Vagina (tissue), 2 donors: Measurements from ENCODE around the gene PRC1.

Experiments
- POLR2A ChIP-seq, 2 donors: fragments of 450-650 bp; IDR thresholded peaks; one replicate each; pipeline ENCODE4 v1.6.1; 2017; ENCODE audit warnings: antibody characterized with exemption in 2 of 2, mild to moderate bottlenecking in 2 of 2, moderate library complexity in 2 of 2
- POLR2AphosphoS5 ChIP-seq, 2 donors: sonication (generic); formaldehyde crosslinking; IDR thresholded peaks; one replicate each; pipeline ENCODE4 v1.9.0; 2017; ENCODE audit warnings: antibody characterized with exemption in 2 of 2, mild to moderate bottlenecking in 2 of 2, low read depth in 1 of 2; ENCODE audit not compliant: insufficient read depth in 1 of 2
- TF ChIP-seq, protein P1 (sequence below), 3 experiments: fragments of 450-650 bp in 2 of 3; fragments of 200-600 bp in 1 of 3; sonication (generic) in 1 of 3; IDR thresholded peaks; one replicate each; pipeline ENCODE4 v1.5.1; 2017 to 2019; ENCODE audit warnings: antibody characterized with exemption in 3 of 3, mild to moderate bottlenecking in 2 of 3, moderate library complexity in 2 of 3

DNA sequence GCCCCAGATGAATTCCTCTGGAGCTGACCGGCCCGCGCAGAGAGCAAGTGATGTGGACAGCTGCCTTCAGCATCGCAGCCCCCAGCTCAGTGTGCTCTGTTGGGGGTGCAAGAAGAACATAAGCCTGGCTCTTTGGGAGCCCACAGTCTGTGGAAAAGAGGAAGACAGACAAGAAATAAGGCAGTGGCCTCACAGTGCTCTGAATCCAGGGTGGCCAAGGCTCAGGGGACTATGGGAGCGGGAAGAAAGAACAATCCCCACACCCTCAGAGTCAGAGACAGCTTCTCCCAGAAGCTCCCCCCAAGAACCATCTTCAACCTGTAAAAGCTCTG is 61.7 kb downstream of the PRC1 start:
- TF ChIP-seq POLR2AphosphoS5 (IDR thresholded peaks at IDR 0.05; ENCODE audit: insufficient read depth in 1 of 2, low read depth in 1 of 2): no peak
- TF ChIP-seq, protein P1, sequence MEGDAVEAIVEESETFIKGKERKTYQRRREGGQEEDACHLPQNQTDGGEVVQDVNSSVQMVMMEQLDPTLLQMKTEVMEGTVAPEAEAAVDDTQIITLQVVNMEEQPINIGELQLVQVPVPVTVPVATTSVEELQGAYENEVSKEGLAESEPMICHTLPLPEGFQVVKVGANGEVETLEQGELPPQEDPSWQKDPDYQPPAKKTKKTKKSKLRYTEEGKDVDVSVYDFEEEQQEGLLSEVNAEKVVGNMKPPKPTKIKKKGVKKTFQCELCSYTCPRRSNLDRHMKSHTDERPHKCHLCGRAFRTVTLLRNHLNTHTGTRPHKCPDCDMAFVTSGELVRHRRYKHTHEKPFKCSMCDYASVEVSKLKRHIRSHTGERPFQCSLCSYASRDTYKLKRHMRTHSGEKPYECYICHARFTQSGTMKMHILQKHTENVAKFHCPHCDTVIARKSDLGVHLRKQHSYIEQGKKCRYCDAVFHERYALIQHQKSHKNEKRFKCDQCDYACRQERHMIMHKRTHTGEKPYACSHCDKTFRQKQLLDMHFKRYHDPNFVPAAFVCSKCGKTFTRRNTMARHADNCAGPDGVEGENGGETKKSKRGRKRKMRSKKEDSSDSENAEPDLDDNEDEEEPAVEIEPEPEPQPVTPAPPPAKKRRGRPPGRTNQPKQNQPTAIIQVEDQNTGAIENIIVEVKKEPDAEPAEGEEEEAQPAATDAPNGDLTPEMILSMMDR (IDR thresholded peaks at IDR 0.05): no peak
- no peak for TF ChIP-seq POLR2A (IDR thresholded peaks at IDR 0.05)
